GM18511 (cell line): Measurements from ENCODE around the gene ADAMTS17.

Experiments
- ATAC-seq: cut with Tn5 transposase; IDR thresholded peaks from one replicate; pipeline ENCODE4 v1.9.1; 2021; ENCODE audit warnings: mild to moderate bottlenecking, moderate library complexity; ENCODE audit not compliant: unreplicated experiment

ADAMTS17 gene, protein sequence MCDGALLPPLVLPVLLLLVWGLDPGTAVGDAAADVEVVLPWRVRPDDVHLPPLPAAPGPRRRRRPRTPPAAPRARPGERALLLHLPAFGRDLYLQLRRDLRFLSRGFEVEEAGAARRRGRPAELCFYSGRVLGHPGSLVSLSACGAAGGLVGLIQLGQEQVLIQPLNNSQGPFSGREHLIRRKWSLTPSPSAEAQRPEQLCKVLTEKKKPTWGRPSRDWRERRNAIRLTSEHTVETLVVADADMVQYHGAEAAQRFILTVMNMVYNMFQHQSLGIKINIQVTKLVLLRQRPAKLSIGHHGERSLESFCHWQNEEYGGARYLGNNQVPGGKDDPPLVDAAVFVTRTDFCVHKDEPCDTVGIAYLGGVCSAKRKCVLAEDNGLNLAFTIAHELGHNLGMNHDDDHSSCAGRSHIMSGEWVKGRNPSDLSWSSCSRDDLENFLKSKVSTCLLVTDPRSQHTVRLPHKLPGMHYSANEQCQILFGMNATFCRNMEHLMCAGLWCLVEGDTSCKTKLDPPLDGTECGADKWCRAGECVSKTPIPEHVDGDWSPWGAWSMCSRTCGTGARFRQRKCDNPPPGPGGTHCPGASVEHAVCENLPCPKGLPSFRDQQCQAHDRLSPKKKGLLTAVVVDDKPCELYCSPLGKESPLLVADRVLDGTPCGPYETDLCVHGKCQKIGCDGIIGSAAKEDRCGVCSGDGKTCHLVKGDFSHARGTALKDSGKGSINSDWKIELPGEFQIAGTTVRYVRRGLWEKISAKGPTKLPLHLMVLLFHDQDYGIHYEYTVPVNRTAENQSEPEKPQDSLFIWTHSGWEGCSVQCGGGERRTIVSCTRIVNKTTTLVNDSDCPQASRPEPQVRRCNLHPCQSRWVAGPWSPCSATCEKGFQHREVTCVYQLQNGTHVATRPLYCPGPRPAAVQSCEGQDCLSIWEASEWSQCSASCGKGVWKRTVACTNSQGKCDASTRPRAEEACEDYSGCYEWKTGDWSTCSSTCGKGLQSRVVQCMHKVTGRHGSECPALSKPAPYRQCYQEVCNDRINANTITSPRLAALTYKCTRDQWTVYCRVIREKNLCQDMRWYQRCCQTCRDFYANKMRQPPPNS

DNA sequence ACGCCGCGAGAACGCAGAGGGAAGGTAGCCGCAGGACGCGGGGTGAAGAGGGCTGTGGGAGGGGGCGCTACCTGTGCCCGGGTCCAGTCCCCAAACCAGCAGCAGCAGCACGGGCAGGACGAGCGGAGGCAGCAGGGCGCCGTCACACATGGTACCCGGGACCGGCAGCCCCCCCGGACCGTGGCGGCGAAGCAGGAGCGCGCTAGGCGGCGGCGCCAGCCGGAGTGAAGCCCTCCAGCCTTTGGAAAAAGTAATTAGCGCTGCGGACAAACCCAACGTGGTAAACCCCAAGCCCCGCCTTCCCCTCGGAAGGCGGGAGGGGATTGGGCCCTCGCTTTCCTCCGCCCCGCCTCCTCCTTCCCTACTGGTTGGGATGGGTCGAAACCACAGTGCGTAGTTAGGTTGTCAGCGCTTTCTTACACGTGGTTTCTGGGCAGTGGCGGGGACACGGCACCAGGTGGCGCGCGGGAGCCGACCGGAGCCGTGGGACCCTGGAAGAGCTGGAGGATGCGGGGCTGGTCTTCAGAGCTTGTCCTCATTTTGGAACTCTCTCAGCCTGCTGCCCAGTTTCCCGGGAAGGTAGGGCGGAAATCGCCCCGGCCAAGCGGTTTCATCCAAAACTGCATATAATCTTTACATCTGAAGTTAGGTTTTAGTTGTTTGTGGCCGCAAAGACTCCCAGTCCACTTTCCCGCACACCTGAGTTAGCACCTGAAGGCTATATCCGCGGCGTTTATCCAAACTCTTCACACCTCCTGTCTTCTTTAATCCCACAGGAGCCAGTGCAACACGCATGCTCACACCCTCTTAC is at the start of gene ADAMTS17:
Gene ADAMTS17 (minus strand): TSS at position 226 of the 811 bp plus-strand sequence. CDS start 76 bp downstream, at position 150.
- ATAC-seq: peak; percentile 95

DNA sequence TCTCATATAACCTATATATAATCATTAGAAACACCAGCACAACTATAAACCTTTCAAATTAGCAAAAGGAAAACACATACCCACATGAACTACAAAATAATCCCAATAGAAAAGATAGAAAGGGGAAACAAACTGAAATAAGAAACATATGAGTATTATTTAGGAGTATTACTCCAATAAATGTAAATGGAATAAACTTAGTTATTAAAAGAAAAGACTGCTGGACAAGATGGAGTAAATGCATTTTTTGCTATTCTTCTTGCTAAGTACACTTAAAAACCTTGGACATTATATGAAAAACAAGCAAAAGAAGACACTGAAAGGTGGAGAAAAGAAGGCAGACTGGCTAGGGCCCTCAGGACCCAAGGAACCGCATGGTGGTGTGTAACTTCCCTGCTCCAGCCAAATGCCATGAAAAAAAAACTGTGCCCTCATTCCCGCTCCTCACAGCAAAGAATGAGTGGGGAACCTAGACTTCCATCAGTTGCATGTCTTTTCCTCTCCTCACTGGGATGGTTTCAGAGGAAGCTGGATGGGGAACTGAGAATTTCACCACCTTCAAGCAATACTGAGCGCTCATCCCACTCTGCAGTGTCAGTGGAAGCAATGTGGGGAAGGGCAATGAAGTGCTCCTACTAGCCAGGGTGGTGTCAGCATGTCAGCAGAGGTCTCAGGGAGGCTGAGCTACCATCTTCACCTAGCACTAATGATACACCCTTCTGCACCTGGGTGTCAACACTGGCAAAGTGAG is 43.7 kb upstream of the ADAMTS17 start:
- no peak for ATAC-seq

DNA sequence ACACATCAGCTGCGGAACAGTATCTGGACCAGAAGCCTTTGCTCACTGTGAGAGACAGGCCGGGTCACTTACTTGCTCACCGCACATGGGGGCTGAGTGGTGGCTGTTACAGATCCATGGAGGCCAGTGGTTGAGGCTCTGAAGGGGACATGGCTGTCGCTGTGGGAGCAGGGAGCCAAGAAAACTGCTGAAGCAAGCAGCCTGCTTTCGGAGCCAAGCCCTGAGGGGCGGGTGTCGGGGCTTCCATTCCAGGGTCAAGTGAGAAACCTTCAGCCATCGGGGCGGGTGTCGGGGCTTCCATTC is 42.3 kb upstream of the ADAMTS17 start:
- no peak for ATAC-seq

DNA sequence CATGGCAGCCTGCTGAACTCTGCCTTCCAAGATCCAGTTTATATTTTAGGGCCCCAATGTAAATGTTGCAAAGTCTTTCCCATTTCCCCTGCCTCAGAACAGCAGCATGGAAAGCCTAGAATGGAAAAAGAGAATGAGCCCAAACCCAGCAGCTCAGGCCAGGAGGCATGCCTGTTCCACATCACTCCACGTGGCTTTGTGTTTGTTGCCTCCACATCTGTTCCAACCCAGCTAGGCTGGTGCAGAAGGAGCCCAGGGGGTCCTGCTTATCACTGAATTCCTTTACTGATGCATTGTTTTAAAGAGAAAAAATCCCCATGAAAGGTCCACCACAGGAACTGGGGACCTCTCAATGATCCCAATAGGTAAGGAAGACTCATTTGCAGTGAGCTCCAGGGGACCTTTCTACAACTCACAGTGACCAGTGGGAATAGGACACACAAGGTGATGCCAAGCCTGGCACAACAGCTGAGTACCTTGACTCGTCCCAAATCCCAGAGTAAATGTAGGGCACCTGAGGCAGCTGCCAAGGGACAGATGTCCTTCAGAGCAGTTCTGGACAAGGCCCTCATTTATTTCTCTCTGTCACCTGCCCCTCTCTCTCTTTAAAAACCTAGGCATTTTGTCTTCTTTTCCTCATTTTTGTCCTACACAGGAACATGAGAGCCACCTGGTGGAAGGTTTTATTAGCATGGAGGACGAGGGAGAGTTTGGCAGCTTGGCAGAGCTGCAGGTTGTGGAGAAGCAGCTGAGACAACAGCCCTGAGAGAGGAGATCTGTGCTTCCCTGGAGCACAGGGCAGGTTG is 41.7 kb upstream of the ADAMTS17 start:
- no peak for ATAC-seq

DNA sequence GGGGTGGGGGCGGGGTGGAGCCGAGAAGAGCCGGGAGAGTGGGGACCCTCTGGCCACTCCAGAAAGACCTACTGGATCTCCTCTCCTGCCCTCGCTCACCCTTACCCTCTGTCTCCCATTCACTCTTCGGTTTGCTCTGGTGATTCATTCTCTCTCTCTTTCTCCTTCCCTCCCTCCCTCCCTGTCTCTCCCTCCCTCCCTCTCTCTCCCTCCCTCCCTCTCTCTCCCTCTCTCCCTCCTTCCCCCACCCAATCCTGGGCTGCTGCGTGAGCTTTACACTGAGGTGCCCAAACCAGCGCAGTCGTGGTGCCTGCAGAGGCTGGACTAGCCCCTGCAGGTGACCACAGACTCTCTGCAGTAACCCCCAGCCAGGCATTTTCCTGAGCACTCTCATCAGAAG is 32.2 kb upstream of the ADAMTS17 start:
- no peak for ATAC-seq

DNA sequence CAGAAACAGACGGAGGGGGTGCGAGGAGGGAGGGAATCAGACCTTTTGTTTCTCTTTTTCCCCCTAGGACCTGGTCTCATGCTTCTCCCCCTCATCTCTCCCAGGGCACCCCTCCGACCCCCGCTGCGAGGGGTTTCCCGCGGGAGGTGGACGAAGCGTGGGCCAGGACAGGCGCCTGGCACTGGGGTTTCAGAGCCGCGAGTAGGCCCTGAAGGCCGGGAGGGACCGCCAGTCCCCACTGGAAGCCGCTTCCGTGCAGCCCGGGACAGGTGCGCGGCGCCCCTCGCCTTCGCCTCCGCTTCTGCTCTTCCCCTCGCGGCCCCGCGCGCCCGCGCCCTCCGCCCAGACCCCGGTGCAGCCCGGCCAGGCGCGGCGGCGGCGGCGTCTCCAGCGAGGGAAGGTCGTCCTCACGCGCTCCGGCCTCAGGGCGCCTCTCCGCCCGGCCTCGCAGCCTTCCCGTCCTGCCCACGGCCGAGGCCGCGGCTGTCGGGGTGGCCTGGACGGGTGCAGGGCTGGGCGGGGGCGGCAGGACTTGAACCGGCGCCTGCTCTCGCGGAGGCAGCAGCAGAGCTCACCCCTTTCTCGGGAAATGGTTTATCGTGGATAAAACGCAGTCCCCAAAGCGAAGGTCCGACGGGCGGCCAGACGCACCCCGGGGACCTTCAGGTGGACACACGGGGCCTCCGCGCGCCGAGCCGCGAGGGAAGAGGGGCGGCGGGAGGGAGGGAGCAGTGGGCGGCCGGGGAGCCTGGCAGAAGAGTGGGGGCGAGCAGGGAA is 31.5 kb upstream of the ADAMTS17 start:
- ATAC-seq: no peak

DNA sequence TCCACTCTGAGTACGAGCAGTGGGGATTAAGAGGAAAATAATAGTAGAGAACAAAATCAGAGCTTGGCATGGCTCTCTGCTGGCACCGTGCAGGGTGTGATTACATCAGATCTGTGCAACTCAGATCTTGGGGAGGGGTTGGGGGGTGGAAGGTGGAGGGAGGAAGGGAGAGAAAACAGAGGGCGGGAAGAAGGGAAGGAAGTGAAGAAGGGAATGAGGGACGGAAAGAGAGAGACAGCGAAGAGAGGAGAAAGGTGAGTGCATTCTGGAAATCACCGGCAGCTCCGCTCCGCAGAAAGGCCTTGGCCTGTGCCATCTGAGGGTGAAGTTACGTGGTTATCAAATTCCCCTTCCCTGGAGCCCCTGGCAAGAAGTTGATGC is 31.0 kb upstream of the ADAMTS17 start:
- no peak for ATAC-seq

DNA sequence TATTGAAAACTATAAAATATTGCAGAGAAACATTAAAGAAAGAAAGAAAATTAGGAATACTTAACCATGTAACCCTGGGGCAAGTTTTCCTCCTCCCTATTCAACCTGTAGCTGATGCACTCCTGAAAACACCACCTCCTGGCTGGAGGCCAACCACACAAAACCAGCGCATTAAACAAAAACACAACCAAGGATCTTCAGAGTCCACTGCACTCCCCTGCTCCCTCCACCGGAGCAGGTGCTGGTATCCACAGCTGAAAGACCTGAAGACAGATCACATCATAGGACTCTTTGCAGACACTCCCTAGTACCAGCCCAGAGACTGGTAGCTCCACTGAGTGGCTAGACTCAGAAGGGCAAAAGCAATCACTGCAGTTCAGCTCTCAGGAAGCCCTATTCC is 13.6 kb upstream of the ADAMTS17 start:
- no peak for ATAC-seq

DNA sequence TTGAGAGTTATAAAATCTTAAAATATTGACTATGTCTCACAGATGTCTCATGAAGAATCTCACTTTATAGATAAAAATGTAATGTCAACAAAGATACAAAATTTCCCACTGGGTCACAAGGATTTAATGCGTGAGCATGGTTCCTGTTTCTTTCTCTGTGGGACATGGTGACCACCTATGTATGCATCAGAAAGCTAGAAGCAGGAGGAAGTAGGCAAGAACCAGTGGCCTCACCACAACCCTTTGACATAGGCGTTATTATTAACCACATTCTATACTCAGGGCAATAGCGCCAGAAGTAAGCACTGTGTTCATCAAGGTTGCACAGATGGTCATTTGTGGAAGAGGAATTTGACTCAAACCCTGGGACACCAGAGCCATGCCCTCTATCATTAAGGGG is 11.7 kb upstream of the ADAMTS17 start:
- no peak for ATAC-seq

DNA sequence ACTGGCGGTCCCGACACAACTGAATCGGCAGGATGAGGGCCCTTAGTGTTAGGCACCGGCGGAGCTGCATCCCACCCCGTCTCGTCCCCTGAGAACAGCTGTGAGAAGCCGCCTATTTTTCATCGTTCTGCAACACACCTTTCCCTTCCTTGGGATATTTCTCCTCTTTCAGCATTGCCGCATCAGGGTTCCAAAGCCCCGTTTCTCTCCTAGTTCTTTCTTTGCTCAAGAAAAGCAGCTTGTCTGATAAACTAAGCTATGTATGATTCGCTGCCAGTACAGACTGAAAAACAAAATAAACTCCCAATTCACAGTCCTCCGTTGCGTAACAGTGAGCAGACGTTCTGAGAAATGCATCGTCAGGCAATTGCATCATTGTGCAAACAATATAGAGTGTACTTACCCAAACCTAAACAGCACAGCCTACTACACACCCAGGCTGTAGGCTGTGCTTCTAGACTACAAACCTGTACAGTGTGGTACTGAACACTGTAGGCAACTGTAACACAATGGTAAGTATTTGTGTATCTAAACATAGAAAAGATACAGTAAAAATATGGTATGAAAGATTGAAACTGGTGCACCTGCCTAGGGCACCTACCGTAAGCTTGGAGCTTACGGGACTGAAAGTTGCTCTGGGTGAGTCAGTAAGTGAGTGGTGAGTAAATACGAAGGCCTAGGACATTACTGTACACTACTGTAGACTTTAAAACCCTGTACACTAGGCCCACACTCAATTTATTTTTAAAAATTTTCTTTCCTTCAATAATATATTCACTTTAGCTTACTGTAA is 8.9 kb upstream of the ADAMTS17 start:
- no peak for ATAC-seq

DNA sequence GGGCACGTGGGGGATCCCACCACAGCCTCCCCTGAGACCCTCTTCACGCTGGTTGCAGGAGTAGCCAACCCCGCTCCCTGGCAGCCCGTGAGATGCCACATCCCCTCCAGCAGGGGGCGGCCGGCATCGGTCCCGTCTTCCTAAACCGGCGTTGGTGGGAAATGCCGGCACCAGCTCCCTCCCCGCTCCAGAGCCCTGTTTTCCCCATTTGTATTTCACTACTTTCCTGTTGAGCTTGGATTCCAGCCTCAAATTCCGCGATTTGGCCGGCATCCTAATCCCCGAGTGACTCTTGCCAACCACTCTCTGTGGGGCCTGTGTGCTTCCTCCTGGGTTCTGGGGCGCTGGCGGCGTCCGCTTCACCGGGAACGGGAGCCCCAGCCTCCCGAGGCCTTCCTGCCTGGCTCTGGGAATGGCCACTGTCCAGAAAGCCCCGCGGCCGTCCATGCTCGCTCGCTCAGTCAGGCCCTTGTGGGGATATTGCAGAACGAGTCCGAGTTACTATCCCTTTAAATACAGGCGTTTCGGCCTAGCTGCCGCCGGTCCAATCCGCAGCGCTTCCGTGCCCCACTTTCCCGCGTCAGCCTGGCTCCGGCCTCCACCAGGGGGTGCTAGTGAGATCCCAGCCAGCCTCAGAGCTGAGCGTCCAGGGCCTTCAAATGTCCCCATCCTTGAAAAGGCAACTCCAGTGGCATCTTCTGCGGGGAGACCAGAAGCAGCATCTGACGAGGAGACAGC is 8.1 kb upstream of the ADAMTS17 start:
- ATAC-seq: peak; percentile 94

DNA sequence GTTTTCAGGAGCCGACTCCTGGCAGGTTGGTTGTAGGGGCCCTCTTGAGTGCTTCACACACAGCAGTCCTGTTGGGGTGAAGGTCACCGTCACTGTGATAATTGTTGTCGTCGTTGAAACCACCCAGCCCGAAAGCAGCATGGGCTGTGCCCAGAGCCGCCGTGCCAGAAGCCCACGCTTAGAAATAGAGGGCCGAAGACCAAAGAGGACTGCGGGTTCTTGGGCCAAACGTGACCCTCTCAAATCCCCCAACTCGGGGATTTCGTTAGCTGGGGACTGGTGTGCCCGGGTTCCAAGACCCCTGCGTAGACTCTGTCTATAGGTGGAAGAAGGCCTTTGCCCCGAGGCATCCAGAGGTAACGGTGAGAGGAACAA is 7.5 kb upstream of the ADAMTS17 start:
- no peak for ATAC-seq

DNA sequence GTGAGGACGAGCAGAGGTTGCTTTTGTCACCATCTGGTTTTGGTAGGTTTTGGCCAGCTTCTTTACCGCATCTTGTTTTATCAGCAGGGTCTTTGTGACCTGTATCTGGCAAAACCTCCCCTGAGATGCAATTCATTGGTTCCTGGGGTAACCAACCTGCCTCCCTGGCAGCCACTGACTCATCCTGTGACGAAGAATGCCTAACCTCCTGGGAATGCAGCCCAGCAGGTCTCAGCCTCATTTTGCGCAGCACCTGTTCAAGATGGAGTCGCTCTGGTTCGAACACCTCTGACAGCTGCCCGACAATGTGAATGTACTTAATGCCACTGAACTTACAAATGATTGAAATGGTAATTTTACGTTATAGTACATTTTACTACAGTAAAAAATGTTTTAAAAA is 6.8 kb upstream of the ADAMTS17 start:
- ATAC-seq: no peak

DNA sequence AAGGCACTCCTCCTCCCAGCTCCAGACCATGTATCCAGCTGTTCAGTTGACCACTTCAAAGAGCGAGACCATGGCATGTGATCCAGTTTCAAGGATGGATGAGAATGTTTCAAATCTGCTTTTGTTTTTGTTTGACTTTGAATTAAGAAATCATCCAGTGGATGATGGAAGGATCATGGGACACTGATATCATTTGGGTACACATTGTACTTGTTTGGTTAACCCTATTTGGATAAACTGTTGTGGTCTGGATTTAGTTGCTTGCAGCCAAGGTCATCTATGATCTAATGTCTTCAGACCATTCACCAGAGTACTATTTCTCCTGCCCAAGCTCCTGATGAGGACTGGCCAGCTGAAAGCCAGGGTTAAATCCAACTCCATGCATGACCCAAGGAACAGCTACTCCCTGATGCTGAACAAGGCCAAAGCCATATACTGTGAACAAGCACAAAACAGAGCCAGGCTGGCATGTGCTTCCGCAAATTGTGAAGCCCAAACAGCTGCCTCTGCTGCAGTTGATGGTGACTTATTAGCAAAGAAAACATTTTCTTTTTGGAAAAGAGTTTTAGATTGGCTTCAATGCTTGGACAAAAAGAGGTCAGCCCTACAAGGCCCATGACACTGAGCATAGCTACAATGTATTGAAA is 5.2 kb upstream of the ADAMTS17 start:
- no peak for ATAC-seq

DNA sequence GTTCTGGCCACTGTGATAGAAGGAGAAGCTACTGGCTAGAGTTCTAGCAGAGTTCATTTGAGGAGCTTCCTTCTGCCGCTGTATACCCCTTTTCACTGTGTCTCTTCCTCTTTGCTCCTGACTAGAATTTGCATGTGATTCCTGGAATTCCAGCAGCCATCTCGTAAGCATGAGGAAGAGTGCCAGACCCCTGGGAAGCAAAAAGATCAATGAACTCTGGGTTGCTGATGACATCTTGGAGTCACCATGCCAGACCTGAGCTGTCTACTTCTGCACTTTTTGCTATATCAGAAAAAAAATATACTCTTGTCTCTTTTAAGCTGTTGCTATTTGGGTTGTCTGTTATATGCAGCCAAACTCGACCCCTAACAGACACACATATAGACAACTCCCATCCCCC is 3.7 kb upstream of the ADAMTS17 start:
- ATAC-seq: no peak

DNA sequence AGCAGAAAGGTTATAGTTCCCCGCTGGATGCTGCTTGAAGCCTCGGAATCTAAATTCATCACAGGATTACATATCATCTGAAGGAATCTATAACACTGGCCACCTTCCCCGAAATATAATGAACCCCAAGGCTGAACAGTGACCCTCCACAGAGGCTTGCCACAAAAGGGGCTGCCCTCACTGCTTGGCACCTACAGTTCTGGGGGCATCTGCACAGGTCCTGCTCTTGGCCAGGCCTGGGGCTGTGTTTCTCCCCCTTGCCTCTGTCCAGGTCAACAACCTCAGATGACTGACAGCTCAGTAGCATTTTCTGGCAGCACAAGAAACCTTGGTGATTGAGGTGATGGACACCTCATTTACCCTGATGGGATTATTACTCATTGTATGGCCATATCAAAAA is 1.5 kb upstream of the ADAMTS17 start:
- no peak for ATAC-seq

DNA sequence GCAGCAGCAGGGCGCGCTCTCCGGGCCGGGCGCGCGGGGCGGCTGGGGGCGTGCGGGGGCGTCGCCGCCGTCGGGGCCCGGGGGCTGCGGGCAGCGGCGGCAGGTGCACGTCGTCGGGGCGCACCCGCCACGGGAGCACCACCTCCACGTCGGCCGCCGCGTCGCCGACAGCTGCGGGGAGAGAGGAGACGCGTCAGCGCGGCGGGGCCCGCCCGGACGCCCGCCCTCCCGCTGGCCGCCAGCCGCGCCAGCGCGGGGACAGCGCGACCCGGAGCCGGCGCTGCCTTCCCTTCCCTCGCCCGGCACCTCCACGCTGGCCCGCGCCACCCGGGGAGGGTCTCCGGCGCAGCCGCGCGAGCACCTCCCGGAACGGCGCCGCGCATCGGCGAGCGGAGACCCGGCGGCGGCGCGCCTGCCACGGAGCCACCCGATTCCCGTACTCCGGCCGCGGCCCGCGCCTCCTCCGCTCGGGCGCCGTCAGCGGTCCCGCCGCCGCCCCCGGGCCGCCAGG is 481 bp downstream of the ADAMTS17 start:
- ATAC-seq: peak; percentile 27
